CD4-positive, alpha-beta T cell treated with Interleukin-17A for 4 hours (primary cell): ENCODE data around the gene RNPEPL1.
A peak's percentile ranks its signal among the peaks of the same experiment; 100 is the strongest.
"Not testable (repeated sequence)": the region's sequence is repeated elsewhere in the genome, so short reads cannot be mapped to it uniquely, and the experiment has no call there.

Experiments
- DNase-seq: peaks from one replicate; pipeline ENCODE4 v3.0.0-alpha.2; 2020; ENCODE audit warnings: mixed read lengths

Gene RNPEPL1

GRCh38 chr2:240567872-240568677, at the start of gene RNPEPL1:
Gene RNPEPL1 (plus strand): TSS chr2:240568484. CDS start chr2:240568587, 103 bp downstream.
- DNase-seq = peak; percentile 72

- DNase-seq = no peak
These were observed 49.3 kb upstream of the RNPEPL1 start for GRCh38 chr2:240518981-240519380.

- DNase-seq = no peak
These were observed 48.7 kb upstream of the RNPEPL1 start for GRCh38 chr2:240519396-240520129.

GRCh38 chr2:240520130-240520973, 47.9 kb upstream of the RNPEPL1 start:
- DNase-seq = peak; percentile 11

GRCh38 chr2:240520974-240521350, 47.3 kb upstream of the RNPEPL1 start:
- no peak for DNase-seq

- DNase-seq = not testable (repeated sequence)
These were observed 46.4 kb upstream of the RNPEPL1 start for GRCh38 chr2:240521885-240522284.

GRCh38 chr2:240522406-240522805, 45.9 kb upstream of the RNPEPL1 start:
- DNase-seq = no peak

GRCh38 chr2:240523451-240524281, 44.6 kb upstream of the RNPEPL1 start:
- no peak for DNase-seq

GRCh38 chr2:240524963-240525718, 43.1 kb upstream of the RNPEPL1 start:
- DNase-seq = no peak

GRCh38 chr2:240525802-240526201, 42.5 kb upstream of the RNPEPL1 start:
- no peak for DNase-seq

GRCh38 chr2:240526521-240526920, 41.8 kb upstream of the RNPEPL1 start:
- no peak for DNase-seq

- no peak for DNase-seq
These were observed 41.0 kb upstream of the RNPEPL1 start for GRCh38 chr2:240527153-240527750.

GRCh38 chr2:240528406-240529040, 39.8 kb upstream of the RNPEPL1 start:
- no peak for DNase-seq

- no peak for DNase-seq
These were observed 38.8 kb upstream of the RNPEPL1 start for GRCh38 chr2:240529344-240529999.

GRCh38 chr2:240530181-240530580, 38.1 kb upstream of the RNPEPL1 start:
- DNase-seq = no peak

GRCh38 chr2:240531038-240531437, 37.2 kb upstream of the RNPEPL1 start:
- DNase-seq = no peak

- DNase-seq = no peak
These were observed 36.1 kb upstream of the RNPEPL1 start for GRCh38 chr2:240532031-240532775.

GRCh38 chr2:240538031-240538780, 30.1 kb upstream of the RNPEPL1 start:
- no peak for DNase-seq
